Neural cell (in vitro differentiated cells): ENCODE results near the gene LDLRAD4.

Experiments
- CTCF ChIP-seq: fragments of 450-650 bp; IDR thresholded peaks from 2 replicates; pipeline ENCODE4 v1.5.1; 2014; ENCODE audit warnings: antibody characterized with exemption, mild to moderate bottlenecking, moderate library complexity; ENCODE audit not compliant: poor library complexity, severe bottlenecking
- TAF1 ChIP-seq: IDR thresholded peaks from 2 replicates; pipeline ENCODE4 v1.6.1; 2012; ENCODE audit warnings: low read depth

GRCh38 chr18:13576598-13576997 is 358.0 kb downstream of the LDLRAD4 start:
- no peak for TF ChIP-seq CTCF
- no peak for TF ChIP-seq TAF1
